ENCODE results near the gene KIFC3. TPM values are rescaled to one million over a fixed set of nuclear protein-coding genes. Genes with fewer than 3 reads are reported as not detected.
"Not testable (repeated sequence)": the region's sequence is repeated elsewhere in the genome, so short reads cannot be mapped to it uniquely, and the experiment has no call there.

Gene KIFC3
- total RNA-seq, 4 donors from 2014 or later, result 116 to 206 (median 164) TPM

GRCh38 chr16:57732714-57733113 lies 69.6 kb downstream of the KIFC3 start:
- 59 to 72% methylated on average over 2 of the region's 2 CpGs for WGBS, 2 donors
- intact Hi-C loops (cut with DNase I; ENCODE audit: low total_unique reads), result no loop called here
- TF ChIP-seq POLR2A (IDR thresholded peaks at IDR 0.05), result no peak
- no peak overlapping the region for H3K4me3 ChIP-seq (ENCODE audit: low read depth, poor library complexity, severe bottlenecking)
- DNase-seq (ENCODE audit: low spot score in 2 of 2), result no peak

DNA sequence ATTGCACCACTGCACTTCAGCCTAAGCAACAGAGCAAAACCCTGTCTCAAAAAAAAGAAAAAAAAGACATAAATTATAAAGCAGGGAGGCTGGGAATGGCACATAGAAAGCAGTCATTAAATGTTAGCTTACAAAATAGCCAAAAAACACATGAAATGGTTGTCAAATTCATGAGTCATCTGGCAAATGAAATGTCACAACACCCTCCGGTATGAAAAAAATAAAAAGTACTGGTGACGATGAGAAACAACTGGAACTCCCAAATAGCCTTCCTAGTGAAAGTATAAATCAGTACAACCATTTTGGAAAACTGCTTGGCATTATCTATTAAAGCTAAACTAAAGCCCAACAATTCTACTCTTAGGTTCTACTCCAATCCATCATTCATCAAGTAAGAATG lies 70.3 kb downstream of the KIFC3 start:
- intact Hi-C loops (cut with DNase I; ENCODE audit: low total_unique reads), result no loop called here
- no peak for DNase-seq (ENCODE audit: low spot score in 2 of 2)
- TF ChIP-seq POLR2A (IDR thresholded peaks at IDR 0.05) (no peak), CTCF (IDR thresholded peaks at IDR 0.05) (no peak)
- H3K4me3 ChIP-seq (ENCODE audit: low read depth, poor library complexity, severe bottlenecking), result no peak overlapping the region
- WGBS, 2 donors, result 25 to 27% methylated on average over 2 of the region's 2 CpGs

- no peak for DNase-seq (ENCODE audit: low spot score in 2 of 2)
- H3K4me3 ChIP-seq (ENCODE audit: low read depth, poor library complexity, severe bottlenecking), result no peak overlapping the region
- intact Hi-C loops (cut with DNase I; ENCODE audit: low total_unique reads), result no loop called here
- TF ChIP-seq POLR2A (IDR thresholded peaks at IDR 0.05), result no peak
- TF ChIP-seq CTCF (IDR thresholded peaks at IDR 0.05), result no peak
- WGBS, 2 donors, result 67 to 75% methylated on average over 12 to 13 of the region's 13 CpGs
Measured at GRCh38 chr16:57730771-57731730, 71.2 kb downstream of the KIFC3 start.

DNA sequence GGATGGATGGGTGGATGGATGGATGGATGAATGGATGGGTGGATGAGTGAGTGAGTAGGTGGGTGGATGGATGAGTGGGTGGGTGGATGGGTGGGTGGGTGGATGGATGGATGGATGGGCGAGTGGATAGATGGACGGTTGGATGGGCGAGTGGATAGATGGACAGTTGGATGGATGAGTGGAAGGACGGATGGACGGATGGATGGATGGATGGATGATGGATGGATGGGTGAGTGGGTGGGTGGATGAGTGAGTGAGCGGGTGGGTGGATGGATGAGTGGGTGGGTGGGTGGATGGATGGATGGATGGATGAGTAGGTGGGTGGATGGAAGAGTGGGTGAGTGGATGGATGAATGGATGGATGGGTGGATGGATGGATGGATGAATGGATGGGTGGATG lies 72.4 kb downstream of the KIFC3 start:
- 90 to 94% methylated on average over 6 of the region's 6 CpGs for WGBS, 2 donors
- DNase-seq (ENCODE audit: low spot score in 2 of 2); H3K4me3 ChIP-seq (ENCODE audit: low read depth, poor library complexity, severe bottlenecking); intact Hi-C loops (cut with DNase I; ENCODE audit: low total_unique reads): not testable (repeated sequence)

GRCh38 chr16:57729182-57729484 lies 73.2 kb downstream of the KIFC3 start:
- DNase-seq (ENCODE audit: low spot score in 2 of 2), result no peak
- TF ChIP-seq POLR2A (IDR thresholded peaks at IDR 0.05) (no peak), CTCF (IDR thresholded peaks at IDR 0.05) (no peak)
- intact Hi-C loops (cut with DNase I; ENCODE audit: low total_unique reads), result no loop called here
- WGBS, 2 donors, result 89 to 96% methylated on average over 1 of the region's 1 CpG
- no peak overlapping the region for H3K4me3 ChIP-seq (ENCODE audit: low read depth, poor library complexity, severe bottlenecking)

DNA sequence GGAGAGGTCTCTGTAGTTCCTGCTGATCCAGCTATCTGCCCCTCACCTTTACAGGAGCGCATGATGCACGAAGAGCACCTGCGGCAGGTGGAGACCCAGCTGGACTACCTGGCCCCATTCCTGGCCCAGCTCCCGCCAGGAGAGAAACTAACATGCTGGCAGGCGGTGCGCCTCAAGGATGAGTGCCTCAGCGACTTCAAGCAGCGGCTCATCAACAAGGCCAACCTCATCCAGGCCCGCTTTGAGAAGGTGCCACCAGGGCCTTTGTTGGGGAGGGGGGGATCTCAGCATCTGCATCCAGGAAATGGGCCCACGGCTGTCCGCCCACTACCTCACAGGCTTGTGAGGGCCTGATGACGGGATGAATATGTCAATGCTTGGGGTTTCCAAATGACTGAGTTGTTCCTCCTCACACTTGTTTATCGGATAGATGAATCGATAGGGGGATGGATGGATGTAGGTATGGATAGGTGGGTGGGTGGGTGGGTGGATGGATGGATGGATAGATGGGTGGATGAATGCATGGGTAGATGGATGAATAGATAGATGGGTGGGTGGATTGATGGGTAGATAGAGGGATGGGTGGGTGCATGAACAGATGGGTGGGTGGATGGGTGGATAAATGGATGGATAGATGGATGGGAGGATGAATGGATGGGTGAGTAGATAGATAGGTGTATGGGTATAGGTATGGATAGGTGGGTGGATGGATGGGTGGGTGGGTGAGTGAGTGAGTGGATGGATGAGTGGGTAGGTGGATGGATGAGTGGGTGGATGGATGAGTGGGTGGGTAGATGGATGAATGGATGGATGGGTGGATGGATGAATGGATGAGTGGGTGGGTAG lies 73.7 kb downstream of the KIFC3 start:
- intact Hi-C loops (cut with DNase I; ENCODE audit: low total_unique reads), result no loop called here
- no peak overlapping the region for H3K4me3 ChIP-seq (ENCODE audit: low read depth, poor library complexity, severe bottlenecking)
- TF ChIP-seq CTCF (IDR thresholded peaks at IDR 0.05) (no peak), POLR2A (IDR thresholded peaks at IDR 0.05) (no peak)
- WGBS, 2 donors, result 94 to 96% methylated on average over 12 to 13 of the region's 14 CpGs
- DNase-seq (ENCODE audit: low spot score in 2 of 2), result no peak
